SIG-M5 (cell line): ENCODE measurements around the gene ECM1.

Experiments
- DNase-seq: peaks from one replicate; lab custom pipeline; 2025; lab: John Stamatoyannopoulos, UW

The ECM1 gene

DNA sequence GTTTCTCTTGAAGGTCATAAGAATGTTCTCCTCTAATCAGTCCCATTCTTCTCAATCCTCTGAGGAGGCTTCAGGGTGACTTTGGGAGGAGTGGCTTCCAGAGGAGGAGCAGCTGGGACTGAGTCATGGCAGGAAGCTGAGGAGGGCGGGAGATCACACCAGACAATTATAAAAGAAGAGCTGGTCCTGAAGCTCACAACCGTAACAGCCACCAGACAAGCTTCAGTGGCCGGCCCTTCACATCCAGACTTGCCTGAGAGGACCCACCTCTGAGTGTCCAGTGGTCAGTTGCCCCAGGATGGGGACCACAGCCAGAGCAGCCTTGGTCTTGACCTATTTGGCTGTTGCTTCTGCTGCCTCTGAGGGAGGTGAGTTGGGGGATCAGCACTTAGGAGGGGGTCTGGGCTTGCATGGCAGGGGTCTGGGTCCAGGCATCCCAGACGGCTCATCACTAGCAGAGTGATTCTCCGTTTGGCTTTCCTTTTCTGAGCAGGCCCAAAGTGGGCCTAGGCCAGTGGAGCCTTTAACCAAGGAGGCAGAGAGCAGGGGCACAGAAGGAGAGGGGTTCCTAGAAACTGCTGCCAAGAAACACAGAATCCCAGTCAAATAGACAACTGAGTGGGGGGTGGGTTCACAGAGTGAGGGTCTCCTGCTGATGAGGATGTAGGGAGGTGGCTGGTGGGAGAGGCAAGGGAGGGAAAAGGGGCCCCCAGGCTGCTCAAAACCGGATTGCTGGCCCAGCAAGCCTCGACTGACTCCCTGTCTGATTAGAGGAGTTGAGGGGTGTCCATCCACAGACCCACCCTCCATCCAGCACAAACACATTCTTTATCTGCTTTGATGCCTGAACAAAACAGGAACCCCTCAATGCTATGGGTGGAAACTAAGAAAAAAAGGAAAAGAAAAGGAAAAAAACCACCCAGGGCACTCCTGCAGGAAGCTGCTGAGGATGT is at the start of gene ECM1:
TSS of gene ECM1 (plus strand) at position 198 of the 953 bp plus-strand sequence. CDS start at position 299, 101 bp downstream.
- no peak for DNase-seq

DNA sequence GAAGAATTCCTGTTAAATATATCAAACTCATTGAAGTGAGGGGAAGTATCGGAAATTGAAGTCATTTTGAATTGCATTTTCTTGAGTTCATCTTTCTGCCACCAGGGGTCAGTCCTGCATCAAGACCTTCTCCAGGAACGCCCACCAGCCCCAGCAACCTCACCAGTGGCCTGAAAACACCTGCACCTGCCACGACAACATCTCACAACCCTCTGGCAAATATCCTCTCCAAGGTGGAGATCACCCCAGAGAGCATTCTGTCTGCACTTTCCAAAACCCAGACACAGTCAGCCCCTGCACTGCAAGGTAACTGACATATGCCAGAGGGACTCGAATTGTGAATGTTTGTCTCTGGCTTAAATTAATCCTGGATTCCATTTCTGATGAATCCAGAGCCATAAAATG is 43.5 kb upstream of the ECM1 start:
- DNase-seq: no peak

DNA sequence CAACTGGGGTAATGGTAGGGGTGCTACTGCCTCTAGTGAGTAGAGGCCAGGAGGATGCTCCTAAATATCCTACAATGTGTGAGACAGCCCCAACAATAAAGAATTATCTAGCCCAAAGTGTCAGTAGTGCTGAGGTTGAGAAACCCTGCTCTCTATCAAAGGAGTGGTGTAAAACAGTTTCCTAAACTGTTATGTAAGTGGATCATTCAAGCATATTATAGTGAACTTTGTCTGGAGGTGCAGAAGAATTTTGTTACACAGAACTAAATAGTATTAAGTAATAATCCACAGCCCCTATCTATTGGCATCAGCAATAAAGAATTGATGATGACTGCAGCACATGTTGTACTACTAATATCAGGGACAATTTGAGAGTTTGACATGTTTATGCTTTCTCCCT is 40.9 kb upstream of the ECM1 start:
- DNase-seq: no peak

DNA sequence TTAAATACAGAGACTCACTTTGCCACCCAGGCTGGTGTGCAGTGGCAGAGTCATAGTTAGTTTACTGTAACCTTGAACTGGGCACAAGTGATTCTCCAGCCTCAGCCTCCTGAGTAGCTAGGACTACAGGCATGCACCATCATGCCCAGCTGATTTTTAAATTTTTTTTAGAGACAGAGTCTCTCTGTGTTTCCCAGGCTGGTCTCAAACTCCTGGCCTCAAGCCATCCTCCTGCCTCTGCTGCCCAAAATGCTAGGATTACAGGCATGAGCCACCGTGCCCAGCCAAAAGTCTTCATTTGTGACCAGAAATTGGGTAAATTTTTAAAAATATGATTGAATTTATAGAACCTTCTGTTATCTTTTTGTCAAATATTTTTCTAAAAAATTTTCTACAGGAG is 38.6 kb upstream of the ECM1 start:
- DNase-seq: no peak

DNA sequence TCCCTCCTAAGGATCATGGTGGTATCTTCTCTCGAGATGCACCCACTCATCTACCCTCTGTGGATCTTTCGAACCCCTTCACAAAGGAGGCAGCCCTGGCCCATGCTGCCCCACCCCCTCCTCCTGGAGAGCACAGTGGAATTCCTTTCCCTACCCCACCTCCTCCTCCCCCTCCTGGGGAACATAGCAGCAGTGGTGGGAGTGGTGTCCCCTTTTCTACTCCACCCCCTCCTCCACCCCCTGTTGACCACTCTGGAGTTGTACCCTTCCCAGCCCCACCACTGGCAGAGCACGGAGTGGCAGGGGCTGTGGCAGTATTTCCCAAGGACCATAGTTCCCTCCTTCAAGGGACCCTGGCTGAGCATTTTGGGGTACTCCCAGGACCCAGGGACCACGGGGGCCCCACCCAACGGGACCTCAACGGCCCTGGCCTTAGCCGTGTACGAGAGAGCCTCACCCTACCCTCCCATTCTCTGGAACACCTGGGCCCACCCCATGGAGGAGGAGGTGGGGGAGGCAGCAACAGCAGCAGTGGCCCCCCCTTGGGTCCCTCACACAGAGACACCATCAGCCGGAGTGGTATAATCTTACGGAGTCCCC is 35.2 kb upstream of the ECM1 start:
- DNase-seq: no peak

DNA sequence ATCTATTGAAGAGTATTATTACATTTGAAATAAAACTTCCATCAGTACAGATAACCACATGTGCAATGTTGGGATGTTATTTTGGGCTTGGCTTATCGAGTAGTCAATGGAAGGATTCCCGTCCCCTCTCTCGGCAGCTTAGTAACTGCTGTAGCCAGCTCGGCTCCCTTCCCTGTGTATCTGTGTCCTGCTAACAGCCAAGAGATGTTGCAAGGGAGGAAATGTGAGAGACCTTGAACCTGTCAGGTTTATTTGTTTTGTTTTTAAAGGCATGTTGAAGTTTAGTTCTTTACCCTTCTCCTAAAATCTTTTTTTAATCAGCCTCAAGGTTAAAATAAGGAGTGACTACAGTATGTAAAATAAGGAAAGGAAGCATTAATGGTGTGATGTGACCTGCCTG is 34.2 kb upstream of the ECM1 start:
- no peak for DNase-seq

DNA sequence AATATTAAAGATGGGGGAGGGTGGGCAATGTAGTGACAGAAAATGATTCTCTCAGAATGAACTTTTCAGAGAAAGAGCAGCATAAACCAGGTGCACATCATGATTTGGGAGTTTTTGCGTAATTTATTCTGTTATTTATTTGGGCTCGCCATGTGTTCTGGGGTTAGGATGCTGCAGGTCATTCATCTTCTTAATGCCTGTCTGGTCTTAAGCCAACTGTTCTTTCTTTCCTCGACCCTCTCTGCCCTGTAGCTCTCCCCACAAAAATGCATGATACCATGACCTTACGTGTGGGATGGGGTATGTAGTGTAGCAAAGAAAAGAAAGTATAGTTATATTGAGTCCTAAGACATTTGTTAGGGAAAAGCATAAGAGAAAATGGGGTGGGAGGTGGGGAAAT is 33.0 kb upstream of the ECM1 start:
- no peak for DNase-seq

DNA sequence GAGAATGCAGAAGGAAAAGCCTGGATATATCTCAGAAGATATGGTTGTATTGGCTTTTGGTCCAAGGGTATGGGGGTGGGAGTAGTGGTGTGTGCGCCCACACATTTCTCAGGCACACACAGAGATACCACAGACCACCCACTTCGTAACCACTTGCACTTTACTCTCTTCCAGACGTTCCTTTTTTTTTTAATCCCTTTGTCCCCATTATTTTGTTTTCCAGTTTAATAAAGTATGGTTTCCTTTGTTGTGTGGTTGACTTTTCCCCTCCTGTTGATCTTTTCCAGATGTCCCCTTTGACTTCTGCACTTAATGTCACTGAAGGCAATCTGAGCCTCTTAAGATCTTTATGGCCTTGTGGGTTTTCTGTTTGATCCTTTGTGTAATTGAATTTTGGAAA is 31.2 kb upstream of the ECM1 start:
- DNase-seq: no peak

DNA sequence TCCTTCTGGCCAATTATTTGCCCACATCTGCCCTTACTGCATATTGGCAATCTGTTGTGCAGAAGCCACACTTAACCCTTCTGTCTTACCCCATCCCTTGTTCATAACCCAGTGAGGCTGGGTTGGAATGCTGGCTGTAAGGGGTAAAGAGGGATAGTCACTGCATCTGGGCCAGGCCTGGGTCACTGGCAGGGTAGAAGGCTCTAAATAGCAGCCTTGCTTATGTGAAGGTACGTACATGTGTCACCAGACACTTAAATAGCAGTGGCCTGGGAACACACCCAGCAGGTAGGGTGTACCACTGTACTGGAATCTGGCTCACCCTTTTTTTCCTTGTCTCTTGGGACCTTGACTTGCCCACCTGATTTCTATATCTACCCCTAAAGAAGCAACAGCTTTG is 30.6 kb upstream of the ECM1 start:
- no peak for DNase-seq

DNA sequence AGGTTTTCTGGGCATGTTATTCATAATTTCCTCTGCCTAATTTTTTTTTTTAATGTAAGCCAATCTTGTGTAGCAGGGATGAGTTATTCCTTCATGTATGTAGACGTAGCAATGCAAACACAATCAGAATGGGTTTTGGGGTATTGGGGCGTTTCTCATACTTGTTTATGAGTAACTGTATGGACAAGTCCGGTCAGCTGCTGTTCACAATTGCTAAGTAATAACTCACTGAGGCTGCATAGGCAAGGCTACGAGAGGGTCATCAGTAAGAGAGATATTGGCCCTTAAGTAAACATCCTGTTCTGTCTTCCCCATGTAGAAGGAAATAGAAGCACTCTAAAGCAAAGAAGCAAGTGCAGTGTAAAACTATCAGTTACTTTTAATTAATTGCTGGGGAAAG is 30.2 kb upstream of the ECM1 start:
- DNase-seq: no peak

DNA sequence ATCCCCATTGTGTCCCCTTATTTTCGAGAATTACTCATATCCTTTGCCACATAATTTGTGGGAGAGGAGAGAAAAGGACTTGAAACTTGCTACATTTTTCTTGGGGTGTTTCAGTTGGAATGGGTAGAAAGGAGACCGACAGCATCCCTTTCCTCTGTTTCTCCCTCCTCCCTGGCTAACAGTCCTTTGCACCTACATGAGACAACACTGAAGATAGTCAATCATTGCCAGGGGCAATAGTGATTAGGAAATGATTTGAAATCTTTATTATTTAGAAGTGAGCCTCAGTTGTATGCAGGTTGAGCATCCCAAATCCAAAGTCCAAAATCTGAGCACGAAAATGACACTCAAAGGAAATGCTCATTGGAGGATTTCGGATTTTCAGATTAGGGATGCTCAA is 28.5 kb upstream of the ECM1 start:
- no peak for DNase-seq

DNA sequence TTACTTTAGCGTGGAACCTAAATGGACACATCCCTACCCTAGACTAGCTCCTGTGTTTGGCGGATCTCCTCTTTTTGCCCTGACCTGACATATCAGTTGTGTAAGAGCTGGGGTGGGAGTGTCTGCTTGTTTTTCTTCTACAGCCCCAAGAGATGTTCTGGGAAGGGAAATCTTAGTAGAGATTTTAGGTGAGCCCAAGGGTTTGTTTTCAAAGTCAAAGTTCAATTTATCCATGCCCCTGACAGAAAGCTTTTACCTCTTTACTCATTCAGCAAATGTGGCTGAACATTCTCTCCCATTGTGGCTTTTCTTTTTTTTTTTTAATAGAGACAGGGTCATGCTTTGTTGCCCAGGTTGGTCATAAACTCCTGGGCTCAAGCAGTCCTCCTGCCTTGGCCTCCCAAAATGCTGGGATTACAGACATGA is 28.0 kb upstream of the ECM1 start:
- no peak for DNase-seq

DNA sequence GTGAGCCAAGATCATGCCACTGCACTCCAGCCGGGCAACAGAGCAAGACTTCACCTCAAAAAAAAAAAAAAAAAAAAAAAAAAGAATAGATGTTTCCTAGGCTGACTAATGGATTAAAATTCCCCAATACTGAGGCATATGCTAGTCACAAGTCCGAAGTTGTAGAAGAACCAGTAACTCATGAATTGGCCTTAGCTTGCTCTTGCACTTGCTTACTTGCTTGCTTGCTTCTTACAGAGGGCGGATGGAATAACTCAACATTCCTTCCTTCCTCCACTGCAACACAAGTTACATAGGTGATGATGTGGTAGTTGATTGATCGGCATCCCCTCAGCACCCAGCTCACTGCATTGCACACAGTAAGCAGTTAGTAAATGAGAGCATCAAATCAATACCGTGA is 23.5 kb upstream of the ECM1 start:
- no peak for DNase-seq

DNA sequence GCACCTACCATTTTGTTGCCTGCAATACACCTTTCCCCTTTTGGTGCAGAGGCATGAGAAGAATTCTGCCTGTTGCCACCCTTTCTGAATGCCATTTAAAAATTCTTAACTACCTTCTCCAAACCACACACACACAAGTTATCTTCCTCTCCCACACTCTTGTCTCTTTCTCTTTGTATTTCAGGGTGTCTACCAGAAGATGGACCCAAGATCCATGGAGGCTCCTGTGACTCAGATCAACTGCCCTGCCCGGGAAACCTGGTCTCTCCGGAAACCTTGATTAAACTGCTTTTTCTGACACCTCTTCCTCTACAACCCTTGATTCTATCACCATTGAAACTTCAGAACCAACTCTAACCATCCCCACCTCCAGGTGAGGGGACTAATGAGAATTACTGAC is 23.0 kb upstream of the ECM1 start:
- DNase-seq: no peak

DNA sequence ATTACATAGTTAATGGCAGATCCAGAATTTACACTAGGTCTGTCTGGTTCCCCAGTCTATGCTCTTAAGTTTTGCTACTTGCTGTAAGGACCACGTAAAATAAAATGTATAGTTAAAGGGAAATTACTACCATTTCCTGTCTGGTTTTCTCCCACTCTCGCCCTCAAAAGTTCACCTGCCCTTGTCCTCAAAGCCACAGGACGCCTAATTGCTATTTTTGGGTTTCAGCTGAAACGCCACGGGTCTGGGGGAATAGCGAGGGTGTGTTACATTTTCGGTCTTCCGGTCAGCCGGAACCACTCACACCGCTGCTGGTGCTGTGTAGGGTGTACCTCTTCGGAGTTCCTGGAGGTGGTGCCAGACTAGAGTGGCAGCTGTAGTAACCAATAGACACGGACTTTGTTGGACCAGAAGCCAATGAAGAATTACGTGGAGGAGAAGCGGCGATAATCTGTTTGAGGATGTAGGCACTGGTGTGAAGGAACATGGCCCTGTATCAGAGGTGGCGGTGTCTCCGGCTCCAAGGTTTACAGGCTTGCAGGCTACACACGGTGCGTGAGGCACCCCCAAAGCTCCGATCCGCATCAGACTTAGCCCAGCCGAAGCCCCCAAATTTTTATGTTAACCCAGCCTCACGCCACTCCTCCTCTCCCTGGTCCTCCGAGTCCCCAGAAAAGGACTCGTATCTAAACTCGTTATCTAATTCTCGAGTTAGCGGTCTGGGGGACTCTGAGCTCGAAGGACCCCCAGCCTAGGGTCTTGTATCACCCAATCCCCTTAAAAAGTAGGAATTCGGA is 20.7 kb upstream of the ECM1 start, which contains the start of gene TARS2:
TSS of gene TARS2 (plus strand) at position 454 of the 797 bp plus-strand sequence. CDS start at position 486, 32 bp downstream.
- DNase-seq: peak; percentile 99

DNA sequence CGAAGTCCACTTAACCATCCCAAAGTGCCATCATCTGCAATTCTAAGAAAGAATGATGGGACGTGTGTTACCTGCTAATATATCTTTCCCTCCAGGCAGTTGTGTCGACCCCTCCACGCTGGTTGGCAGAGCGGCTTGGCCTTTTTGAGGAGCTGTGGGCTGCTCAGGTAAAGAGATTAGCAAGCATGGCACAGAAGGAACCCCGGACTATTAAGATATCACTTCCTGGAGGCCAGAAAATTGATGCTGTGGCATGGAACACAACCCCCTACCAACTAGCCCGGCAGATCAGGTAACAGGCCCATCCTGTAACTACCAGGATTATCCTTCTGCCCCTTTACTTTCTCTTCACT is 20.2 kb upstream of the ECM1 start:
- DNase-seq: no peak

DNA sequence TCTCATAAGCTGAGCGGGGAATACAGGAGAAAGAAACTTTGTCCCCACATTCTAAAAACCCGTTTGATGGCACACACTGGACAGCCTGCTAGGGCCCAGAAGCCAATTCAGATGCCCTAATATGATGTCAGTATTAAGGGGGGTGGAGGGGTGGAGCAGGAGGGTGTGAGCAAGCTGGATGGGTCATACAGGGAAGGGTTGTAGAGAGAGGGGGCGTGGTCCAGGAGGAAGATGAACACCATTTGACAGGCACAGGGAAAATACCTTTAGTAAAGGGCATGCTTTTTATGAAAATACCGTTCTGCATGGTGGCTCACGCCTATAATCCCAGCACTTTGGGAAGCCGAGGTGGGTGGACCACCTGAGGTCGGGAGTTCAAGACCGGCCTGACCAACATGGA is 14.7 kb upstream of the ECM1 start:
- no peak for DNase-seq

DNA sequence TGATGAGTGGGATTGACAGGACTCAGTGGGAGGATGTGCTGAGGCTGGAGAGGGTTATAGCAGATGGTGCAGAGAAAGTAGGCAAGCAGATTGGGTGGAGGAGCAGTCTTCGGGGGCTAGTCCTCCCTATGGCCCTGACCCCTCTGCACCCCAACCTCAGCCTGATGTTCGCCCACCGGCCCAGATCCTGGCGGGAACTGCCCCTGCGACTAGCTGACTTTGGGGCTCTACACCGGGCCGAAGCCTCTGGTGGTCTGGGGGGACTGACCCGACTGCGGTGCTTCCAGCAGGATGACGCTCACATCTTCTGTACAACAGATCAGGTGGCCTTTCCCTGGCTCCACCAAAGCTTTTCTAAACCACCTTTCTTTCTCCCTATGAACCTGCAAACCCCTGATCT is 9.6 kb upstream of the ECM1 start:
- DNase-seq: no peak

DNA sequence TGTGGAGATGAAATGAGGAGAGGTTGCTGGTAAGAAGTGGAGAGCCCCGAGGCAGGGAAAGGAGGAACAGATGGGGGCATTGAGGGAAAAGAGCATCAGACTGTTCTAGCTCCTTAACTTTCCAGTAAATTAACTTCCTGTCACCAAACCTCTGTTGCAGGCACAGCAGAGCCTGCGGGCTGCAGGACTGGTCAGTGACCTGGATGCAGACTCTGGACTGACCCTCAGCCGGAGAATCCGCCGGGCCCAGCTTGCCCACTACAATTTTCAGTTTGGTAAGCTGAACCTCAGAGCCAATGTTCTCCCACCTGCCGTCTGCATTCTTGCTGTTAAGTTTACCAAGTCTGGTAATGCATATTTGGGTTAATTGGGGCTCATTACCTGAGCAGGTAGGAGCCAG is 2.5 kb upstream of the ECM1 start:
- DNase-seq: no peak

DNA sequence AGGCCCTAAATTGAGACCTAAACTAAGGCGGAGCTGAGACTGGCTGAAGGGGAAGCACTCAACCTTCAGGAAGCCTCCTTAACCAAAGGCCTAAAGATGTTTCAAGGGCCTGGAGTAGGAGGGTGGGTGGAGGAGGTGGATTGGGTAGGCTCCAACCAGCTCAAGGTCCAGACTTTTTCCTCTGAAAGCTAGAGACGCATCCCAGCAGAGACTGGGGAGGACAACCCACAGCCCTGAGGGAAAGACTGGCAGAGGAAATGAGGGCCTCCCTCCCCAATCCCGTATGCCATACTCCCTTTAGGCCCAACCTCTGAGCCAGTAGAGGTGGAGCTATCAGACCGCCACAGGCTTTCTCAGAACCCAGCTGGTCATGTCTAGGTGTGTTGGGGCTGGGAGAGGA is 1.1 kb downstream of the ECM1 start:
- no peak for DNase-seq

DNA sequence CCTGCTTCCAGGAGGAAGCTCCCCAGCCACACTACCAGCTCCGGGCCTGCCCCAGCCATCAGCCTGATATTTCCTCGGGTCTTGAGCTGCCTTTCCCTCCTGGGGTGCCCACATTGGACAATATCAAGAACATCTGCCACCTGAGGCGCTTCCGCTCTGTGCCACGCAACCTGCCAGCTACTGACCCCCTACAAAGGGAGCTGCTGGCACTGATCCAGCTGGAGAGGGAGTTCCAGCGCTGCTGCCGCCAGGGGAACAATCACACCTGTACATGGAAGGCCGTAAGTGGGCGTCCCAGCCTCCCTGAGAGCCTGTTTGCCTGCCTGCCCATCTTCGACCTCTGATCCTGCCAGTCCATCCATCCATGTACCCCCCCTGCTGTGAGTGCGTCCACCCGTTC is 3.6 kb downstream of the ECM1 start:
- no peak for DNase-seq

DNA sequence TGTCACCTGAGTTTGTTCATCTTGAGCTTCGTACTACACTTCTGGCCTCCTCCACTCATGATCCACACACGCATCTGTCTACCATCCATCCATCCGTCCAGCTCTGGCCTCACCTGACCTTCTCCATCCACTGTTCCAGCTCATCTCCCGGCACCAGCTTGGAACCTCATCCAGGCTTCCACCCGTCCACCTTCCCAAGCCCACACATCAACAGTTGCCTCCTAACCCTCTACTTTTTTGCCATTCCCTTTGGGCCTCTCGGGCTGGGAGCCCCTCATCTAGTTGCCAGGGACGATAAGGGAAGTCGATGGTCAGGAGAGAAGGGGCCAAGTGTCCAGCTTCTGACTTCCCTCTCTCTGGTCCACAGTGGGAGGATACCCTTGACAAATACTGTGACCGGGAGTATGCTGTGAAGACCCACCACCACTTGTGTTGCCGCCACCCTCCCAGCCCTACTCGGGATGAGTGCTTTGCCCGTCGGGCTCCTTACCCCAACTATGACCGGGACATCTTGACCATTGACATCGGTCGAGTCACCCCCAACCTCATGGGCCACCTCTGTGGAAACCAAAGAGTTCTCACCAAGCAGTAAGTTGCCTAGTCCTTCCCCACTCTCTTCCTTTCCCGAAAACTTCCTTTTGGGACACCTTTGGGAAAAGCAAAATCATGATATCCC is 4.2 kb downstream of the ECM1 start:
- DNase-seq: no peak
